H1 (cell line): ENCODE measurements around the gene GNAT1. TPM values are rescaled to one million over a fixed set of nuclear protein-coding genes. Genes with fewer than 3 reads are reported as not detected.

Experiments used
- FOSL1 ChIP-seq: IDR thresholded peaks from 2 replicates; pipeline ENCODE4 v1.6.1; 2011; ENCODE audit warnings: mild to moderate bottlenecking, low read depth, low read length, moderate library complexity; ENCODE audit not compliant: insufficient read depth
- NANOG ChIP-seq: IDR thresholded peaks from 2 replicates; pipeline ENCODE4 v1.6.1; 2011; ENCODE audit warnings: low read length, low read depth, mild to moderate bottlenecking, inconsistent platforms; ENCODE audit not compliant: insufficient read depth, poor library complexity, severe bottlenecking
- POU5F1 ChIP-seq: IDR thresholded peaks from 2 replicates; pipeline ENCODE4 v1.6.1; 2011; ENCODE audit warnings: low read depth, mild to moderate bottlenecking, low read length, moderate library complexity
- SRF ChIP-seq: IDR thresholded peaks from 2 replicates; pipeline ENCODE4 v1.6.1; 2011; ENCODE audit warnings: mild to moderate bottlenecking, low read depth, low read length, moderate library complexity
- TCF12 ChIP-seq: IDR thresholded peaks from 2 replicates; pipeline ENCODE4 v1.6.1; 2011; ENCODE audit warnings: low read depth, mild to moderate bottlenecking, low read length
- polyA plus RNA-seq, 7 experiments: library from polyadenylated mRNA; depleted of rRNA in 3 of 7; stranded (reverse) in 5 of 7; unstranded in 2 of 7; fragments of >200 nt in 5 of 7; fragments of 200-250 nt in 2 of 7; gene quantifications; 1 replicate in 5 of 7; 2 replicates in 1 of 7; 4 replicates in 1 of 7; pipeline versions ENCODE4 v1.2.1 to v1.2.3, GENCODE V29; 2011 to 2013; ENCODE audit warnings: missing spikeins in 2 of 7, mixed read lengths in 2 of 7
- total RNA-seq: library from RNA; stranded (reverse); fragmentation: NEBNext Ultra II Directional; extraction: Animal tissue kit (Norgen Biotek cat#: 25700); gene quantifications from 2 replicates; pipeline ENCODE4 v1.2.1, GENCODE V29; 2021

Gene GNAT1
- total and polyA plus RNA-seq, 2 of the 8 experiments (the other 6 are each of a cell fraction or from before 2014, with no cell fraction given) = 0.08 TPM; not detected in 1

GRCh38 chr3:50196253-50196801 is 4.9 kb downstream of the GNAT1 start (continued):
- TF ChIP-seq SRF = no peak
- TF ChIP-seq FOSL1 = no peak
- TF ChIP-seq POU5F1 = no peak
- no peak for TF ChIP-seq NANOG
- TF ChIP-seq TCF12 = no peak
